Aorta (tissue), 5 donors: ENCODE measurements around the gene FILIP1L. TPM values are rescaled to one million over a fixed set of nuclear protein-coding genes. Genes with fewer than 3 reads are reported as not detected.

Experiments used
- ATAC-seq: fragments of 200-7000 bp; cut with Tn5 transposase; one replicate; pipeline ENCODE4 v1.9.1; 2022; ENCODE audit warnings: moderate library complexity; ENCODE audit not compliant: low FRiP score
- DNase-seq, 2 donors: peaks; one replicate each; pipeline ENCODE4 v3.0.0-alpha.2; 2020
- H3K27ac ChIP-seq, 2 donors: one replicate each; pipeline ENCODE4 v1.5.1; 2013; ENCODE audit warnings: low read length in 2 of 2, mild to moderate bottlenecking in 2 of 2, moderate library complexity in 2 of 2, control low read depth in 1 of 2, inconsistent platforms in 1 of 2, low read depth in 1 of 2
- H3K27me3 ChIP-seq, 2 donors: one replicate each; pipeline ENCODE4 v1.6.1; 2013; ENCODE audit warnings: control low read depth in 1 of 2, low read length in 1 of 2, mild to moderate bottlenecking in 1 of 2, moderate library complexity in 1 of 2; ENCODE audit not compliant: insufficient read depth in 2 of 2, control insufficient read depth in 1 of 2
- H3K36me3 ChIP-seq, 2 donors: one replicate each; pipeline ENCODE4 v1.6.1; 2013; ENCODE audit warnings: control low read depth in 1 of 2, low read length in 1 of 2, mild to moderate bottlenecking in 1 of 2; ENCODE audit not compliant: insufficient read depth in 2 of 2, control insufficient read depth in 1 of 2
- H3K4me1 ChIP-seq, 2 donors: one replicate each; pipeline ENCODE4 v1.6.1; 2013; ENCODE audit warnings: low read length in 2 of 2, control low read depth in 1 of 2, mild to moderate bottlenecking in 1 of 2, moderate library complexity in 1 of 2; ENCODE audit not compliant: insufficient read depth in 2 of 2, control insufficient read depth in 1 of 2
- H3K4me3 ChIP-seq, 2 donors: one replicate each; pipeline ENCODE4 v1.5.1; 2013; ENCODE audit warnings: low read length in 2 of 2, control low read depth in 1 of 2, mild to moderate bottlenecking in 1 of 2
- H3K9me3 ChIP-seq: one replicate; pipeline ENCODE4 v1.6.1; 2013; ENCODE audit warnings: mild to moderate bottlenecking, low read length; ENCODE audit not compliant: control insufficient read depth
- WGBS, 2 donors: extraction: QIAGEN DNeasy Blood & Tissue Kit; methylation state at CpG; one replicate each; pipeline ENCODE4 v1.1.7; 2013; 5-methylcytosine and 5-hydroxymethylcytosine counted together
- intact Hi-C, 2 donors: fragments of 100-400 bp; cut with DNase I; formaldehyde crosslinking; loops; one replicate each; pipeline versions ENCODE4 v1.14.2 to v1.15.0; 2022
- polyA plus RNA-seq, 2 donors: library from polyadenylated mRNA; stranded (reverse); fragments of 200-250 nt; gene quantifications; one replicate each; pipeline ENCODE4 v1.2.3, GENCODE V29; 2013
- total RNA-seq, 2 donors: library from RNA; stranded (reverse); fragmentation: NEBNext Ultra II Directional; extraction: Animal tissue kit (Norgen Biotek cat#: 25700); gene quantifications; one replicate each; pipeline ENCODE4 v1.2.1, GENCODE V29; 2021
- donor health status: healthy with polysubstance abuse.
- donor health status: Bipolar disorder and iron deficiency.
- donor health status: DM: no; HTN: no; CAD: no.
- donor health status: DM: no; HTN: no; CAD: no.
- donor health status: DM: yes; HTN: yes; CAD: no.

FILIP1L gene
- total and polyA plus RNA-seq, 4 donors = 168 to 861 (median 251) TPM

- H3K27ac ChIP-seq = no peak overlapping the region
- no peaks in the 10 kb centered on the region for H3K9me3 ChIP-seq
- WGBS, 2 donors = 87 to 91% methylated on average over 1 of the region's 1 CpG
- H3K4me3 ChIP-seq = no peak overlapping the region
- intact Hi-C loops = loop anchor here in 1 of 2 donors (5.0 kb wide), 2 partner anchors 323 to 418 kb away; no protein-coding TSS in a partner anchor
- DNase-seq (no peak), ATAC-seq (no peak)
- H3K36me3 ChIP-seq = no peaks in the 10 kb centered on the region
- H3K27me3 ChIP-seq = no peaks in the 10 kb centered on the region
- peaks cover 2 to 3% of the 10 kb centered on the region in 2 donors for H3K4me1 ChIP-seq
Measured at GRCh38 chr3:99839613-99840012, 274.7 kb downstream of the FILIP1L start.

GRCh38 chr3:99838755-99839154 is 275.5 kb downstream of the FILIP1L start:
- peaks cover 0 to 2% of the 10 kb centered on the region in 2 donors for H3K4me1 ChIP-seq
- no peak overlapping the region for H3K27ac ChIP-seq
- H3K9me3 ChIP-seq = no peaks in the 10 kb centered on the region
- H3K4me3 ChIP-seq = no peak overlapping the region
- H3K27me3 ChIP-seq = no peaks in the 10 kb centered on the region
- DNase-seq (no peak), ATAC-seq (no peak)
- H3K36me3 ChIP-seq = no peaks in the 10 kb centered on the region
- intact Hi-C loops = no loop called here

- no peak overlapping the region for H3K27ac ChIP-seq
- intact Hi-C loops = no loop called here
- no peak for DNase-seq
- no peaks in the 10 kb centered on the region for H3K9me3 ChIP-seq
- no peaks in the 10 kb centered on the region for H3K36me3 ChIP-seq
- no peak for ATAC-seq
- no peaks in the 10 kb centered on the region for H3K27me3 ChIP-seq
- H3K4me3 ChIP-seq = no peak overlapping the region
- H3K4me1 ChIP-seq = peaks cover 0 to 2% of the 10 kb centered on the region in 2 donors
- whole genome bisulfite sequencing, 2 donors = 90 to 91% methylated on average over 1 of the region's 1 CpG
Measured at GRCh38 chr3:99837715-99838114, 276.6 kb downstream of the FILIP1L start.

DNA sequence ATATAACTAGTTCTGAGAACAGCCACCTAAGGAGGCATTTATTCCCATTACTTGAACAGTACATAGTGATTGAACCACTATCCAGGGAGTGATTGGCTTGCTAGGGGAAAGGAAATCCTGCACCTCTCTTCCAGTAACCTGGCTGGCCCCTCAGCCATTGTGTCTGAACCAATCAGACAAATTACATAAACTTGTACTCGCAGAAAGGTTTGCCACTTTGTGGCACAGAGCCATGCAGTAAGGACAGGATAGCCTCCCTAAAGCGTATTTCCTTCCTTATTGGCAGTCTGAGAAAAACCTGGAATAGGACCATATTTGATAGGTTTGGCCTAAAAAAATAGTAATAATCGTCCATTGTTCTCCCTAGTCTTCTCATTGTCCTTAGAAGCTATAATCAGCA is 277.6 kb downstream of the FILIP1L start:
- 84 to 85% methylated on average over 3 of the region's 3 CpGs for WGBS, 2 donors
- intact Hi-C loops = no loop called here
- H3K36me3 ChIP-seq = no peaks in the 10 kb centered on the region
- ATAC-seq (no peak), DNase-seq (no peak)
- H3K27me3 ChIP-seq = no peaks in the 10 kb centered on the region
- H3K4me3 ChIP-seq = no peak overlapping the region
- H3K27ac ChIP-seq = no peak overlapping the region
- no peaks in the 10 kb centered on the region for H3K9me3 ChIP-seq
- H3K4me1 ChIP-seq = peaks cover 0 to 2% of the 10 kb centered on the region in 2 donors

- Histone ChIP-seq H3K9me3 (no peaks in the 10 kb centered on the region), H3K27me3 (no peaks in the 10 kb centered on the region), H3K4me3 (no peak overlapping the region), H3K36me3 (no peaks in the 10 kb centered on the region), H3K4me1 (peaks cover 0 to 2% of the 10 kb centered on the region in 2 donors), H3K27ac (peak overlapping the region; percentile 28 to 54)
- no peak for ATAC-seq
- no peak for DNase-seq
- intact Hi-C loops = loop anchor here (5.0 kb wide), 1 partner anchor 418 kb away; no protein-coding TSS in a partner anchor
- 83 to 84% methylated on average over 2 of the region's 2 CpGs for WGBS, 2 donors
Measured at GRCh38 chr3:99834211-99834957, 279.9 kb downstream of the FILIP1L start.

GRCh38 chr3:99833617-99834205 is 280.6 kb downstream of the FILIP1L start:
- H3K27me3 ChIP-seq = no peaks in the 10 kb centered on the region
- no peak overlapping the region for H3K4me3 ChIP-seq
- WGBS, 2 donors = 45 to 52% methylated on average over 4 of the region's 4 CpGs
- ATAC-seq (no peak), DNase-seq (no peak)
- H3K9me3 ChIP-seq = no peaks in the 10 kb centered on the region
- H3K36me3 ChIP-seq = no peaks in the 10 kb centered on the region
- intact Hi-C loops = loop anchor here (5.0 kb wide), 1 partner anchor 419 kb away; no protein-coding TSS in a partner anchor
- H3K27ac ChIP-seq = peak overlapping the region; percentile 36 to 55
- H3K4me1 ChIP-seq = peaks cover 0 to 2% of the 10 kb centered on the region in 2 donors

DNA sequence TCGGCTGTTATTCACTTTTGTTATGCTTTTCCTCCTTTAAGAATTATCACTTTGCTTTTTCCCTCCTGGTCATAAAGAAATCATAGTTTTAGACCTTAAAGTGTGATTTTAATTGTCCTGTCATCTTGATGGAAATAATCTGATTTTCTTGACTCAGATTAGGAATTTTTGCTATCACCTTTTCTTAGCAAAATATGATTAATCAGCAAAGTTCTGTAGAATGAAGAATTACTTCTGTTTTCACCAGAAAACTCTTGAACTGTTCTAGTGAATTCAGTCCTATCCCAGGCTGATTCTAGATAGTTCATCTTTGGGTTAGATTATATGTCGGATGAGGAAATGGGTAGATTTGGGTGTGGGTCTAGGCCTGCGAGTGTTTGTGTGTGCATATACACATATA is 284.5 kb downstream of the FILIP1L start:
- Histone ChIP-seq H3K27me3 (no peaks in the 10 kb centered on the region), H3K4me1 (peaks cover 0 to 2% of the 10 kb centered on the region in 2 donors), H3K27ac (no peak overlapping the region), H3K9me3 (no peaks in the 10 kb centered on the region), H3K4me3 (no peak overlapping the region), H3K36me3 (no peaks in the 10 kb centered on the region)
- no peak for ATAC-seq
- 93 to 94% methylated on average over 3 of the region's 3 CpGs for WGBS, 2 donors
- intact Hi-C loops = loop anchor here (5.0 kb wide), 1 partner anchor 422 kb away; no protein-coding TSS in a partner anchor
- no peak for DNase-seq

DNA sequence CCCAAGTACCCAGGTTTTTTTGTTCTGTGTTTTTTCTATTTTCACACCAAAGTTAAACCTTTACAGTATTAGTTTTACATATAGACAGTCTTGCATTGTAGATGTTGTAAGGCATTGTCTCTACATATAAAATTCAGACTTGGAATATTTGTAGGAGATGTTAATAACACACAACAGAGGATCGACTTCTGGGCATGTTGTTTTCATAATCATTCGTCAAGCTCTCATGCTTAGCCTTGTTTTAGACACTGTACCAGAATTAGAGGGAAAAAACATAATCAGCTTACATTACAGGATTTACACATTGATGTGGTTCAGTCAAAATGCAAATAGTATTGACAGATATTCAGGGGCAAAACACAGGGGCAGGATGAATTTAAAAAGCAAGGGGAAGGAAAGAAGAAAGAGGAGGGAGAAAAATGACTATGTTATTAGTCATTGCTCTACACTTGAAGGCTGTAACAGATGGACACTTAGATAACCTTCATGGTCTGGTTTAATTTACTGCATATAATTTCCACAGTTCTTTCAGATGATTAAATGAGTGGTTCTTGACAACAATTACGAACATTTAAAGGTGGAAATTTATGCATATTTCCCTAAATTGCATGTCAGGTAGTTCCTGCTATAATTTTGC is 289.2 kb downstream of the FILIP1L start:
- no peak overlapping the region for H3K27ac ChIP-seq
- intact Hi-C loops = no loop called here
- no peaks in the 10 kb centered on the region for H3K9me3 ChIP-seq
- H3K4me3 ChIP-seq = no peak overlapping the region
- H3K27me3 ChIP-seq = no peaks in the 10 kb centered on the region
- 54 to 61% methylated on average over 3 of the region's 3 CpGs for WGBS, 2 donors
- DNase-seq (no peak), ATAC-seq (no peak)
- H3K4me1 ChIP-seq = no peaks in the 10 kb centered on the region
- no peaks in the 10 kb centered on the region for H3K36me3 ChIP-seq
